GM12801 (cell line): ENCODE results near the gene PRKCE.

ENCODE experiments used
- CTCF ChIP-seq: IDR thresholded peaks from one replicate; pipeline ENCODE4 v1.5.1; 2011; ENCODE audit warnings: control low read depth; ENCODE audit not compliant: insufficient read length; ENCODE audit errors: extremely low read depth

The PRKCE gene

DNA sequence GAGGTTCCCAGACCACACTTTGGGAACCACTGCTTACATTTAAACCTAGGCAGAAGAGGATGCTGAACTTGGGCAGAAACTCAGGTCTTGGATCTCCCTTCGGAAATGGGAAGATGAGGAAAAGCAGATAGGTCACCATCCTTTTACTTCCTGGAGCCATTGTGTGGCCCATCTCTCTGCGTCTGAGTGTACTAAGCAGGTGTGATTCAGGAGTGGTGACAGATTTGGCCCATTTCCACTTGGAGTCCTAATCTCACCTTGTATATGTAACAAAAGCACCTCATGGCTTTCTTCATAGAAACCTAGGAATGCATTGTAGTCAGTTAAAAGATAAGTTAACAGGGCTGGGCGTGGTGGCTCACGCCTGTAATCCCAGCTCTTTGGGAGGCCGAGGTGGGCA is 71.0 kb downstream of the PRKCE start:
- TF ChIP-seq CTCF, result no peak

DNA sequence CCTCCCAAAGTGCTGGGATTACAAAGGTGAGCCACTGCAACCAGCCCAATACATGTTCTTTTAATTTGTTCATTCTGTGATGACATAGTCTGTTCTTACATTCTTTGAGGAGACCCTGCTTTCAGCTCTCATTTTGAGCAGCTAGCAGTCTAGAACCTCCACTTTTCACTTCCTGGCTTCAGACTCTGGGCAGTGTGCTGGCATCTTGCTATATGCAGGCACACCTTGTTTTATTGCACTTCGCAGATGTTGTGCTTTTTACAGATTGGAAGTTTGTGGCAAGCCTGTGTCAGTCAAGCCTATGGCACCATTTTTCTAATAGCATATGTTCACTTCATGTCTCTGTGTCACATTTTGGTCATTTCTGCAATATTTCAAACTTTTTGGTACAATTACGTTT is 72.4 kb downstream of the PRKCE start:
- no peak for TF ChIP-seq CTCF

GRCh38 chr2:45724335-45724734 is 72.9 kb downstream of the PRKCE start:
- no peak for TF ChIP-seq CTCF

GRCh38 chr2:45725731-45726130 is 74.3 kb downstream of the PRKCE start:
- TF ChIP-seq CTCF, result no peak

DNA sequence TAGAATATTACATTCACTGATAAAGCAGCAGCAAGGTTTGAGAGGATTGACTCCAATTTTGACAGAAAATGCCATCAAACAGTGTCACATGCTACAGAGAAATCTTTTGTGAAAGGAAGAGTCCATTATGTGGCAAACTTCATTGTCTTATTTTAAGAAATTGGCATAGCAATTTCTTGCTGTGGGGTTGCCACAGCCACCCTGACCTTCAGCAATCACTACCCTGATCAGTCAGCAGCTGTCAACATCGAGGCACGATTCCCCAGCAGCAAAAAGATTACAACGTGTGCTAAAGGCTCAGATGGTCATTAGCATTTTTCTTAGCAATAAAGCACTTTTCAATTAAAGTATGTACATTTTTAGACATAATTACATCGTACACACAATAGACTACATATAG is 74.7 kb downstream of the PRKCE start:
- no peak for TF ChIP-seq CTCF

- TF ChIP-seq CTCF, result no peak
Measured at GRCh38 chr2:45728458-45728942, 77.0 kb downstream of the PRKCE start.

- TF ChIP-seq CTCF, result no peak
Measured at GRCh38 chr2:45729753-45730512, 78.5 kb downstream of the PRKCE start.

- TF ChIP-seq CTCF, result no peak
Measured at GRCh38 chr2:45731141-45731540, 79.7 kb downstream of the PRKCE start.
